LNCAP (cell line): ENCODE data around the gene COL4A6.

Experiments used
- CTCF ChIP-seq: fragments of 450-650 bp; IDR thresholded peaks from 2 replicates; pipeline ENCODE4 v1.5.1; 2017; ENCODE audit warnings: mild to moderate bottlenecking

The COL4A6 gene

GRCh38 chrX:108299704-108300103 lies 138.5 kb downstream of the COL4A6 start:
- TF ChIP-seq CTCF: no peak

- no peak for TF ChIP-seq CTCF
These were observed 139.1 kb downstream of the COL4A6 start for GRCh38 chrX:108299101-108299591.

GRCh38 chrX:108298165-108298602 lies 140.0 kb downstream of the COL4A6 start:
- TF ChIP-seq CTCF: no peak

- no peak for TF ChIP-seq CTCF
These were observed 140.9 kb downstream of the COL4A6 start for GRCh38 chrX:108297290-108297689.

GRCh38 chrX:108292053-108292452 lies 146.2 kb downstream of the COL4A6 start:
- no peak for TF ChIP-seq CTCF

- TF ChIP-seq CTCF: no peak
These were observed 152.3 kb downstream of the COL4A6 start for GRCh38 chrX:108285918-108286317.

GRCh38 chrX:108285356-108285755 lies 152.9 kb downstream of the COL4A6 start:
- TF ChIP-seq CTCF: no peak

- no peak for TF ChIP-seq CTCF
These were observed 162.5 kb downstream of the COL4A6 start for GRCh38 chrX:108275732-108276131.
